HG02623 (cell line): Measurements from ENCODE around the gene DNALI1.

Experiments
- ATAC-seq: cut with Tn5 transposase; IDR thresholded peaks from one replicate; pipeline ENCODE4 v1.9.1; 2021; ENCODE audit warnings: moderate library complexity; ENCODE audit not compliant: unreplicated experiment

DNALI1 gene

DNA sequence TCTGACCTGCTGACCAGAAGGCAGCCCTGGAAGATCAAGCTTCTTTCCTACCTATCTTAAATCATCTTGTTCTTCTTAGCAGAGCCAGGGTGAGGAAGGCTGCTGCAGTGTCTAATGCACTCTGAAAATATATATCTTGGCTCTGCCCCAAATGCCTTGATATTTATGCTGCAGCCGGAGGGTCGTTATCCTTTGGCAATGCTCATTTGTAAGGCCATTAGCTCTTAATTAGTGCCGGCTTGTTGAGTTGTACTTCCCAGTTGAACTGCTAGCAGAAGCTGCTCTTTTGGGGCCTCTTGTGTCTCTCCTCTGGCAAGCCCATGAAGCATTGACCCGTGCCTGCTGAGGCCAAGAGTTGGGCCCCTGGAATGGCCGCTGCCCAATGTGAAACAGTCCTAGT lies 43.2 kb downstream of the DNALI1 start:
- no peak for ATAC-seq

DNA sequence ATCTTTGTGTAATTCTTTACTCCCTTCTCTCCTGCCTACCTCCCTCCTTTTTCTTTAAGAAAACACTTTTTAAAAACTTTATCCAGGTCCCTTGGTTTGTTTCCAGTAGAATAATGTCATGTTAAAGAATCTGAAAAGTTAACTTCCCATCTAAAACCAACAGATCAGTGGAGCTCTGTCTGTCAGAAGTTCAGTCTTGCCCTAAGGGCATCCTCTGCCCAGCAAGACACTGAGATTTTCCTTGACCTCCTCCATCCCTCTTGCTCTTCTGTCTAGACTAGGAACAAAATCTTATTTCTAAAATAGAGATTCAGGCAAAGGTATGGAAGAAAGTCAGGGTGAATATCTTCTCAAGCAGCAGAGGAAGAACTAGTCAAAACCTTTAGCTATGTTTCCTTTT lies 44.7 kb downstream of the DNALI1 start:
- ATAC-seq = no peak

DNA sequence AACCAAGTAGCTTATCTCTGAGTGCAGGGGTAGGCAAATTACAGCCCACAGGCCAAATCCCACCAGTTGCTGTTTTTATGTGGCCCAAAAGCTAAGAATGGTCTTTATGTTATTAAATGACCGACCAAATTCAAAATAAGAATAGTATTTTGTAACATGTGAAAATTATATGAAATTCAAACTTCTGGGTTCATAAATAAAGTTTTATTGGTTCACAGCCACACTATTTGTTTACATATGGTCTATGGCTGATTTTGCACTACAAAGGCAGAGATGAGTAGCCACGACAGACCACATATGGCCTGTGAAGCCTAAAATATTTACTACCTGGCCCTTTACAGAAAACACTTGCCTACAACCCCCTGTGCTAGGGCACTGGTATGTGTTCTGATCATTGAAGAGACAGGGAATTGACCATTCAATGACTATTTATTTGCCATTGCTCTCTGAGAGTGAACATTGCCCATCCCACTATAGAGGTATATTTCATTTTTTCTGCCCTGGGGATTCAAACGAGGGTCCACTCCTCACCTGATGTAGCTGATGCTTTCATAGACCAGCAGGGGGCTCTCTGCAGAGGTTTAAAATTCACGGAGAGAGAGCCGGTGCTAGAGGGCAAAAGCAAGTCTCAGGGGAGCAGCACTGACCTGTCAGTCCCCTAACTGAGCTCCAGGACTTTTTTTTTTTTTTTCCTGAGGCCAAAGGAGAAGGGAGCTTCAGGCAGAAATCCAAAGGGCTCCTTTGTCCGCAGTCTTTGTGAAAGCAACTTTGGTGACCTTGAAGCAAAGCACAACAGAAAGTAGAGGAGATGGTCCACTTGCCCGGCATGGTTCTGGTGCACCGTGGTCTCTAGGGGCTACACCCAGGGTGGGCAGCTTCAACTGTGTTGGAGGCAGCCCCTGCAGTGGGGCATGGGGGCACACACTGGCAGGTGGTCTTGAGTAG lies 46.3 kb downstream of the DNALI1 start:
- ATAC-seq = no peak

DNA sequence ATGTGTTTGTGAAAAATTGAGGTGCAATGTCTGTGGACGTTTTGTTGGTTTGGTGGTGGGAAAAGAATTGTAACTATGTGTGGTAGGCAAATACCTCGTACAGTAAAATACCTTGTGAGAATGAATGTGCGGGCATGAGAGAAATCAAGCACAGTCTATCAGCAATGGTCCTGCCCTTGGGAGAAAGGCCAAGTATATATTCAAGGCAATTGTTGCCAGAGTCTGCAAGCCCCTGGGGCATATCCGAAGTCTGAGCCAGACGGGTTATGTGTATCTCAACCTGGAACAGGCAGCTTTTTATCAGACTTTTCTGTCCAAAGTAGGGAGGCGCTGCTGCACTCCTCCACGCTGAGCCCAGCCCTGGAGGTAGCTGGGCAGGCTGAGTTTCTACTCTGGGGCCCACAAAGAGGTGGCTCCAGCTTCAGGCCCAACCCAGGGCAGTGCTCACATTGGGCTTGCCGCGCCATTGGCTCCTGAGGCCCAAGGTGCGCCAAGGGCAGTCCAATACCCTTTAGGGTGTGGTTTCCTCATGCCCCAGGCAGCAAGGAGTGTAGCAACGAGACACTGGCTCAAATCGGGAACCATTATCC lies 48.4 kb downstream of the DNALI1 start:
- no peak for ATAC-seq

DNA sequence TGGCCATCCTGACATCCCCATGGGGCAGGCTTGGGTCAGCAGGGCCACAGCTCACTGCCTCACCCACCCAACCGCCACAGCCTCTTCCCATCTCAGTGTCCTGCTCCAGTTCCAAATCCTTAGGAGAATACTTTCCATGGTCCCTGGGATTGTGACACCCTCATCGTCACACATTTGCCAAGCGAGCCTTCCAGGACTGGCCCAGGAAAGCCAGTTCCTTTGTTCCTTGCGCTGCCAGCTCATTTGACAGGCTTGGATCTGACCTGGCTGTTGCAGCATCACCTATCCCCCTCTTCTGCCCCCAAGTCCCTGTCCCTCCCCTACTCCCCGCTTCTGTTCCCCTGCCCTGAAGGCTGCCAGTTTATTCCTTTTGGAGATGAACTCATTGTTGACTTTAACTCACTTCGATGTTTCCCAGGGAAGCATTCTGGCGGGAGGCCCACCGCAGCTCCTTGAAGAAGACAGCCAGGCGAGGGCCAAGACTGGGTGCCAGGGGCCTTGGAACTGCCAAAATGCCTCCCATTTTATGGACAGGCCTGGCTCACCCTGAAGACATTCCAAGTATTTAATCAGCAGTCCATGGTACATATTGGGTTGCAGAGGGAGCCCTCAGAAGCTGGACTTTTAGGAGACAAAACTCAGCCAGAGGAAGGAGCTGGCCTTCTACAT lies 49.2 kb downstream of the DNALI1 start:
- no peak for ATAC-seq

DNA sequence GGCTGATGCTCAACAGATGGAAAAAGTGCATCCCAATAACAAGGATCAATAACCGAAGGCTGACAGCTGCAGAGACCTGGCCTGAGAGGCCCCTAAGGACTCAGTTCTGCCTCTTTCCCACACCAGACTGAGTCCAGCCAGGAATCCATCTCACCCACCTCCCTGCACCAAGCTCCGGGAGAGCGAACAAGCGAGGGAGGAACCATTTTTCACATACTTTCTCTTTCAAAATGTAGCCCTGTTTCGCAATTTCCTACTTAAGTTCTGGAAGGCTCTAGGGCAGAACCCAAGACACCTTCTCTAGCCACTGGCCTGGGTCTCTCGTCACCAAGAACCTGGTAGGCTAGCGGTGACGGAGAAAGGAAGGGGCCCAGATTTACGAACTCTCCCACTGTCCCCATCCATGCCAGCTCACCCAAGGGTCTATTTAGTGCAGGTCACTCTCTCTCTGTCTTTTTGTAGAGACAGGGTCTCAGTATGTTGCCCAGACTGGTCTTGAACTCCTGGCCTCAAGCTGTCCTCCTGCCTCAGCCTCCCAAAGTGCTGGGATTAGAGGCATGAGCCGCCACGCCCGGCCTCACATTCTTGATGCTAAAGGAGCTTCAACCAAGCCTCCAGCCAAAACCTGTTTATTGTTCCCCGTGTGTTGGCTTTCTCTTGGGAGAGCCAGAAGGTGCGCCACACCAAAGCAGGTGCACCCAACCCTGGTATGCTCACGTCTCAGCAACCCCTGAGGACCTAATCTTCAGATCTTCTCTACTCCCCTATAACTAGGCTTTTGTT lies 49.9 kb downstream of the DNALI1 start:
- ATAC-seq = no peak

DNA sequence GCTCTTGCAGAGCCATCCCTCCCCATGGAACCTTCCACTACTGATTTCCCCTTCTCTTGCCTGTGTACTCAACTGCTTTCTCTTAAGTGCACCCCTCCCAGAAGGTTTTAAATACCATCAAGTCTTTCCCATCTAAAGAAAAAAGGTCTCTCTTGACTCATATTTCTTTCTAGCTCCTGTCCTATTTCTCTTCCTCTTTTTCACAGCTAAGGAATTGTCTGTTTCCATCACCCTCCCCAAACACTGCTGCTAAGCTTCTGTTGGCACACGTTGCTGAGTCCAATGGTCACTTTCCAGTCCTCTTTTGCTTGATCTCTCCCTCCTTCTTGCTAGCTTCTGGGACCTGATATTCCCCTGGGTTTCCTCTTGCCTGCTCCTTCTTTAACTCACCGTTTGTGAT lies 52.3 kb downstream of the DNALI1 start:
- no peak for ATAC-seq

DNA sequence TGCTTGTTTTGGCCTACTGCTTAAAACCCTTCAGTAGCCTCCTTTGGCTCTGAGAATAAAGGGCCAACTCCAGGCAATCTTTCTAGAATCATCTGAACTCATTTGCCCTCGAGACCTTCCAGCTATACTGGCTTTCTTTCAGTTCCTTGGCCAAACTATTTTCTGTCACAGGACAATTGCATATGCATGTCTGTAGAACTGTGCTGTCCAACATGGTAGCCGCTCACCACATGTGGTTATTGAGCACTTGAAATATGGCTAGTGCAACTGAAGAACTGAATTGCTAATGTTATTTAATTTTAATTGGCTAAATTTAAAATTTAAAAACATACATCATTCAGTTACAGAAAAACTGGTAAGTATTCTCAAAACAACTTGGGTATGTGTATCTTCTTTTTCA lies 53.3 kb downstream of the DNALI1 start:
- ATAC-seq = no peak

DNA sequence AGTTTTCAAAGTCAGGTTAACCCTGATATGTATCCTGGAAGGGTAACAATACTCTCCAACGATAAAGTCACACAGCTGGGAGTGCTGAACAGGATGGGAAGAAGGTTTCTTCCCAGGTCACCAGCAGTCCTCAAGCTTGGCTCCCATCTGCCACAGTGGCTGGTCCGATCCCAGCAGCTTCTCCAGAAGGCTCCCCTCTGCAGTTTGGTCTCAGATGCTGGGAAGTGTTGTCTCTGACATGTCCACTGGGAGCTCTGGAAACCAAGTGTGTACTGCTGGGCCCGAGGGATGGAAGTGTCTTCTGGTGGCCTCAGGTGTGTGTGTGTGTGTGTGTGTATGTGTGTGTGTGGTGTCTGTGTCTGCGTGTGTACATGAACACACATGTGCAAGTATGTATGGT lies 55.4 kb downstream of the DNALI1 start:
- no peak for ATAC-seq

DNA sequence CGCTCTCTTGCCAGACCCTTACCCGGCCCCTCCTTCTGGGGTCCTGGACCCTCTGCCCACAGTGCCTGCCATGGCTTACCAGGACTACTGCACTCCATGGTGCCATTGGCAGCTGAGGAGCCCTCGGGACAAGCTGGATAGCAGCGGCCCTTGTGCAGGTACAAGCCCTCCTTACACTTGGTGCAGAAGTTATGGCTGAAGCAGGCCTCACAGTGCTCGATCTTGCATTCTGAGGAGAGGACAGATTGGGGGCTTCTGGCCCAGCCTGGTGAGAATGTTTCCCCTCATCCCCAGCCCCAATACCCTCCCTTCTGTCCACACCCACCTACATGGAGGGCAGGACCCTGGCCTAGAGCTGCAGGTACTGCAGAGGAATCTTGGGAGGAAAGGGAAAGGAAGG lies 57.4 kb downstream of the DNALI1 start:
- no peak for ATAC-seq

DNA sequence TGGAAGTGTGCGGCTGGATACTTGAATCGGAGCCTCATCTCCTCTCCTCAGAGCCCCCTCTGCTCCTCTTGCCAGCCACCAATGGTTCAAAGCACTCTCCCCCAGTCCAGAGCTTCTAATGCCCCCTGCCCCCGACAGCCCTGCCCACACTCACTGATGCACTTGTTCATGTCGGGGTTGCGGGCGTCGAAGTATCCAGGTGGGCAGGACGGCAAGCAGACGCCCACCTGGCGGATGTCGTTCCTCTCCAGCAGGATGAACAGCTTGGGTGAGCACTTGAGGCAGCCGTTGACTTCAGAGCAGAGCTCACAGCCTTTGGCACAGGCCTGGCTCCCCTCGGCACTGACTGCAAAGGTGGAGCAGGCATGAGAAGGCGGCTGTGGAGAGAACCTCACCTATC lies 59.6 kb downstream of the DNALI1 start:
- ATAC-seq = no peak
